SK-N-SH treated with all-trans-retinoic acid at 6 μM for 48 hours (cell line): ENCODE measurements around the gene SURF1.

Experiments
- ARNTL ChIP-seq: fragments of 450-650 bp; formaldehyde crosslinking; IDR thresholded peaks from 2 replicates; pipeline ENCODE4 v1.5.0; 2020; ENCODE audit warnings: low read depth, mild to moderate bottlenecking, moderate library complexity, borderline replicate concordance
- BACH2 ChIP-seq: fragments of 250-450 bp; sonication (Bioruptor Pico); IDR thresholded peaks from 2 replicates; pipeline ENCODE4 v1.9.0; 2021; ENCODE audit warnings: mild to moderate bottlenecking, borderline replicate concordance
- OSR1 ChIP-seq: fragments of 250-450 bp; sonication (Bioruptor Pico); IDR thresholded peaks from 2 replicates; pipeline ENCODE4 v1.8.0; 2022; ENCODE audit warnings: moderate library complexity, mild to moderate bottlenecking, inconsistent platforms
- SNAI2 ChIP-seq: fragments of 250-450 bp; sonication (Bioruptor Pico); IDR thresholded peaks from 2 replicates; pipeline ENCODE4 v1.5.0; 2020; ENCODE audit warnings: mild to moderate bottlenecking, moderate library complexity
- TOX ChIP-seq: fragments of 250-450 bp; sonication (Bioruptor Pico); IDR thresholded peaks from 2 replicates; pipeline ENCODE4 v1.8.0; 2021; ENCODE audit warnings: mild to moderate bottlenecking, moderate library complexity, borderline replicate concordance
- ZC3H10 ChIP-seq: fragments of 250-450 bp; sonication (Bioruptor Pico); IDR thresholded peaks from 2 replicates; pipeline ENCODE4 v1.5.1; 2021; ENCODE audit warnings: mild to moderate bottlenecking, moderate library complexity
- TF ChIP-seq, protein P1 (sequence below): fragments of 250-450 bp; sonication (Bioruptor Pico); IDR thresholded peaks from 2 replicates; pipeline ENCODE4 v1.5.1; 2020; ENCODE audit warnings: low read depth, mild to moderate bottlenecking, moderate library complexity
- TF ChIP-seq, protein P2 (sequence below): fragments of 250-450 bp; sonication (Bioruptor Pico); IDR thresholded peaks from 2 replicates; pipeline ENCODE4 v1.8.0; 2020; ENCODE audit warnings: mild to moderate bottlenecking, moderate library complexity, borderline replicate concordance

GRCh38 chr9:133369422-133369821 lies 13.1 kb upstream of the SURF1 start:
- TF ChIP-seq OSR1 = no peak
- TF ChIP-seq, protein P1, sequence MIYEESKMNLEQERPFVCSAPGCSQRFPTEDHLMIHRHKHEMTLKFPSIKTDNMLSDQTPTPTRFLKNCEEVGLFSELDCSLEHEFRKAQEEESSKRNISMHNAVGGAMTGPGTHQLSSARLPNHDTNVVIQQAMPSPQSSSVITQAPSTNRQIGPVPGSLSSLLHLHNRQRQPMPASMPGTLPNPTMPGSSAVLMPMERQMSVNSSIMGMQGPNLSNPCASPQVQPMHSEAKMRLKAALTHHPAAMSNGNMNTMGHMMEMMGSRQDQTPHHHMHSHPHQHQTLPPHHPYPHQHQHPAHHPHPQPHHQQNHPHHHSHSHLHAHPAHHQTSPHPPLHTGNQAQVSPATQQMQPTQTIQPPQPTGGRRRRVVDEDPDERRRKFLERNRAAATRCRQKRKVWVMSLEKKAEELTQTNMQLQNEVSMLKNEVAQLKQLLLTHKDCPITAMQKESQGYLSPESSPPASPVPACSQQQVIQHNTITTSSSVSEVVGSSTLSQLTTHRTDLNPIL = no peak
- TF ChIP-seq, protein P2, sequence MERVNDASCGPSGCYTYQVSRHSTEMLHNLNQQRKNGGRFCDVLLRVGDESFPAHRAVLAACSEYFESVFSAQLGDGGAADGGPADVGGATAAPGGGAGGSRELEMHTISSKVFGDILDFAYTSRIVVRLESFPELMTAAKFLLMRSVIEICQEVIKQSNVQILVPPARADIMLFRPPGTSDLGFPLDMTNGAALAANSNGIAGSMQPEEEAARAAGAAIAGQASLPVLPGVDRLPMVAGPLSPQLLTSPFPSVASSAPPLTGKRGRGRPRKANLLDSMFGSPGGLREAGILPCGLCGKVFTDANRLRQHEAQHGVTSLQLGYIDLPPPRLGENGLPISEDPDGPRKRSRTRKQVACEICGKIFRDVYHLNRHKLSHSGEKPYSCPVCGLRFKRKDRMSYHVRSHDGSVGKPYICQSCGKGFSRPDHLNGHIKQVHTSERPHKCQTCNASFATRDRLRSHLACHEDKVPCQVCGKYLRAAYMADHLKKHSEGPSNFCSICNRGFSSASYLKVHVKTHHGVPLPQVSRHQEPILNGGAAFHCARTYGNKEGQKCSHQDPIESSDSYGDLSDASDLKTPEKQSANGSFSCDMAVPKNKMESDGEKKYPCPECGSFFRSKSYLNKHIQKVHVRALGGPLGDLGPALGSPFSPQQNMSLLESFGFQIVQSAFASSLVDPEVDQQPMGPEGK (CRISPR knock-in tag) = no peak
- TF ChIP-seq SNAI2 (CRISPR knock-in tag) = no peak
- TF ChIP-seq ZC3H10 (CRISPR knock-in tag) = no peak
- TF ChIP-seq BACH2 (CRISPR knock-in tag) = no peak
- no peak for TF ChIP-seq ARNTL (CRISPR knock-in tag)
- TF ChIP-seq TOX = no peak
